ENCODE data around the gene PCK2. TPM values are rescaled to one million over a fixed set of nuclear protein-coding genes. Genes with fewer than 3 reads are reported as not detected.

The PCK2 gene
- total and polyA plus RNA-seq, 2 of the 13 experiments (the other 11 are each of a cell fraction or from before 2014, with no cell fraction given) = 129 to 272 TPM

DNA sequence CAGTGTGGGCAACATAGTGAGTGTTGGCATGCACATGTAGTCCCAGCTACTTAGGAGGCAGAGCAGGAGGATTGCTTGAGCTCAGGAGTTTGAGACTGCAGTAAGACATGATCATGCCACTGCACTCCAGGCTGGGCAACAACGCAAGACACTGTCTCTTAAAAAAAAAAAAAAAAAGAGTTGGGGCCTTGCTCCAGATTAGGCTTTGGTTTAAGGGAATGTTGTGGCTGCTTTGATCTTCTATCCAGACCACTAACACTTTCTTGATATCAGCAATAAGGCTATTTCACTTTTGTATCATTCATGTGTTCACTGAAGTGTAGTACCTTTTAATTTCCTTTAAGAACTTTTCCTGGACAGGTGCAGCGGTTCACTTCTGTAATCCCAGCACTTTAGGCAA lies 33.6 kb downstream of the PCK2 start (continued):
- TF ChIP-seq, protein P1, sequence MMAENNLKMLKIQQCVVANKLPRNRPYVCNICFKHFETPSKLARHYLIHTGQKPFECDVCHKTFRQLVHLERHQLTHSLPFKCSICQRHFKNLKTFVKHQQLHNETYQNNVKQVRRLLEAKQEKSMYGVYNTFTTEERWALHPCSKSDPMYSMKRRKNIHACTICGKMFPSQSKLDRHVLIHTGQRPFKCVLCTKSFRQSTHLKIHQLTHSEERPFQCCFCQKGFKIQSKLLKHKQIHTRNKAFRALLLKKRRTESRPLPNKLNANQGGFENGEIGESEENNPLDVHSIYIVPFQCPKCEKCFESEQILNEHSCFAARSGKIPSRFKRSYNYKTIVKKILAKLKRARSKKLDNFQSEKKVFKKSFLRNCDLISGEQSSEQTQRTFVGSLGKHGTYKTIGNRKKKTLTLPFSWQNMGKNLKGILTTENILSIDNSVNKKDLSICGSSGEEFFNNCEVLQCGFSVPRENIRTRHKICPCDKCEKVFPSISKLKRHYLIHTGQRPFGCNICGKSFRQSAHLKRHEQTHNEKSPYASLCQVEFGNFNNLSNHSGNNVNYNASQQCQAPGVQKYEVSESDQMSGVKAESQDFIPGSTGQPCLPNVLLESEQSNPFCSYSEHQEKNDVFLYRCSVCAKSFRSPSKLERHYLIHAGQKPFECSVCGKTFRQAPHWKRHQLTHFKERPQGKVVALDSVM (CRISPR knock-in tag; IDR thresholded peaks at IDR 0.05) = peak; percentile 32; the same call in 1 of the 2 replicates
- TF ChIP-seq JDP2 (CRISPR knock-in tag; IDR thresholded peaks at IDR 0.05; ENCODE audit: borderline replicate concordance) (no peak), ZNF792 (CRISPR knock-in tag; IDR thresholded peaks at IDR 0.05) (no peak), MAZ (IDR thresholded peaks at IDR 0.05; ENCODE audit: borderline replicate concordance, low read depth, low read length) (no peak), MAZ (CRISPR knock-in tag; IDR thresholded peaks at IDR 0.05; ENCODE audit: low read depth) (no peak), NFRKB (IDR thresholded peaks at IDR 0.05) (no peak), CAMTA2 (CRISPR knock-in tag; IDR thresholded peaks at IDR 0.05; ENCODE audit: borderline replicate concordance) (no peak), MZF1 (CRISPR knock-in tag; IDR thresholded peaks at IDR 0.05; ENCODE audit: borderline replicate concordance) (no peak), ZNF33A (CRISPR knock-in tag; IDR thresholded peaks at IDR 0.05; ENCODE audit: borderline replicate concordance) (no peak), LBX2 (CRISPR knock-in tag; IDR thresholded peaks at IDR 0.05; ENCODE audit: borderline replicate concordance) (peak; percentile 9; the same call in 1 of the 2 replicates), TOPORS (CRISPR knock-in tag; IDR thresholded peaks at IDR 0.05) (0 out of 2 replicates have a peak, but pooled peaks have one; percentile 9), ARID2 (CRISPR knock-in tag; IDR thresholded peaks at IDR 0.05; ENCODE audit: borderline replicate concordance) (0 out of 2 replicates have a peak, but pooled peaks have one; percentile 23)
- TF ChIP-seq, protein P2, sequence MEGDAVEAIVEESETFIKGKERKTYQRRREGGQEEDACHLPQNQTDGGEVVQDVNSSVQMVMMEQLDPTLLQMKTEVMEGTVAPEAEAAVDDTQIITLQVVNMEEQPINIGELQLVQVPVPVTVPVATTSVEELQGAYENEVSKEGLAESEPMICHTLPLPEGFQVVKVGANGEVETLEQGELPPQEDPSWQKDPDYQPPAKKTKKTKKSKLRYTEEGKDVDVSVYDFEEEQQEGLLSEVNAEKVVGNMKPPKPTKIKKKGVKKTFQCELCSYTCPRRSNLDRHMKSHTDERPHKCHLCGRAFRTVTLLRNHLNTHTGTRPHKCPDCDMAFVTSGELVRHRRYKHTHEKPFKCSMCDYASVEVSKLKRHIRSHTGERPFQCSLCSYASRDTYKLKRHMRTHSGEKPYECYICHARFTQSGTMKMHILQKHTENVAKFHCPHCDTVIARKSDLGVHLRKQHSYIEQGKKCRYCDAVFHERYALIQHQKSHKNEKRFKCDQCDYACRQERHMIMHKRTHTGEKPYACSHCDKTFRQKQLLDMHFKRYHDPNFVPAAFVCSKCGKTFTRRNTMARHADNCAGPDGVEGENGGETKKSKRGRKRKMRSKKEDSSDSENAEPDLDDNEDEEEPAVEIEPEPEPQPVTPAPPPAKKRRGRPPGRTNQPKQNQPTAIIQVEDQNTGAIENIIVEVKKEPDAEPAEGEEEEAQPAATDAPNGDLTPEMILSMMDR (CRISPR knock-in tag; IDR thresholded peaks at IDR 0.05) = no peak
- TF ChIP-seq, protein P3, sequence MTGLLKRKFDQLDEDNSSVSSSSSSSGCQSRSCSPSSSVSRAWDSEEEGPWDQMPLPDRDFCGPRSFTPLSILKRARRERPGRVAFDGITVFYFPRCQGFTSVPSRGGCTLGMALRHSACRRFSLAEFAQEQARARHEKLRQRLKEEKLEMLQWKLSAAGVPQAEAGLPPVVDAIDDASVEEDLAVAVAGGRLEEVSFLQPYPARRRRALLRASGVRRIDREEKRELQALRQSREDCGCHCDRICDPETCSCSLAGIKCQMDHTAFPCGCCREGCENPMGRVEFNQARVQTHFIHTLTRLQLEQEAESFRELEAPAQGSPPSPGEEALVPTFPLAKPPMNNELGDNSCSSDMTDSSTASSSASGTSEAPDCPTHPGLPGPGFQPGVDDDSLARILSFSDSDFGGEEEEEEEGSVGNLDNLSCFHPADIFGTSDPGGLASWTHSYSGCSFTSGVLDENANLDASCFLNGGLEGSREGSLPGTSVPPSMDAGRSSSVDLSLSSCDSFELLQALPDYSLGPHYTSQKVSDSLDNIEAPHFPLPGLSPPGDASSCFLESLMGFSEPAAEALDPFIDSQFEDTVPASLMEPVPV (CRISPR knock-in tag; IDR thresholded peaks at IDR 0.05) = no peak
